HG02885 (cell line): ENCODE data around the gene VSTM4.

Experiments used
- ATAC-seq: cut with Tn5 transposase; IDR thresholded peaks from one replicate; pipeline ENCODE4 v1.9.1; 2021; ENCODE audit warnings: mild to moderate bottlenecking; ENCODE audit not compliant: unreplicated experiment, poor library complexity

VSTM4 gene

DNA sequence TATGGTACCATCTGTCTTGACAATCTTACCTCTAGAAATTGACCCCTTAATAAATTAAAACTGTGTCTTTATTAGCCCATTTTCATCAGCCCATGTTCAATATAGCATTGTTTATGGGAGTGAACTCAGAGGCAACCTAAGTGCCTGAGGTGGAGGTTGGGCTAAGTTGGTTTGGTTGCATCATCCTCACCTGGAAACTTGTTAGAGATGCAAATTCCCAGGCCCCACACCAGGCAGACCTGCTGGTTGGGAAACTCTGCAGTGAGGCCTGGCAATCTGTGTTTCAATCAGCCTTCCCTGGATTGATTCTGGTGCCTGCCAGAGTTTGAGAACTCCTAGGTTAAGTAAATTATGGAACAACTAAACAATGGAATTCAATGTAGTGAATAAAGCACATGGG is 27.9 kb upstream of the VSTM4 start:
- ATAC-seq = no peak

GRCh38 chr10:49141541-49142332 is 26.4 kb upstream of the VSTM4 start:
- ATAC-seq = no peak

GRCh38 chr10:49140304-49141177 is 25.2 kb upstream of the VSTM4 start:
- ATAC-seq = no peak

DNA sequence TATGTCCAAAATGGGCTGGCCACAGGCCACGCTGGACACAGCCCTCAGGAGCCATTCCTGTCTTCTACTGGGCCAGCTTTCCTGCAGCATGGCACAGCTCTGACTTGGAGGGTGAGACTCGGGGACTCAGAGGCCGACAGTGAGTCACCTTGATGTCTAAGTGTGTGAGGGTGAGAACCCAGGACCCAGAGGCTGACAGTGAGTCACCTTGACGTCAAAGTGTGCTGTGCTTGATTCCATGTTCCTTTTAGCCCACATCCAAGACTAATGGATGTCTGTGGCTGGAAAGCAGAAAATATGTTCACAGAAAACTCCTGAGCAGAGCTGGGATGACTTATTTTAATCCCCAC is 24.5 kb upstream of the VSTM4 start:
- no peak for ATAC-seq

- ATAC-seq = no peak
Measured at GRCh38 chr10:49139028-49139845, 23.9 kb upstream of the VSTM4 start.

DNA sequence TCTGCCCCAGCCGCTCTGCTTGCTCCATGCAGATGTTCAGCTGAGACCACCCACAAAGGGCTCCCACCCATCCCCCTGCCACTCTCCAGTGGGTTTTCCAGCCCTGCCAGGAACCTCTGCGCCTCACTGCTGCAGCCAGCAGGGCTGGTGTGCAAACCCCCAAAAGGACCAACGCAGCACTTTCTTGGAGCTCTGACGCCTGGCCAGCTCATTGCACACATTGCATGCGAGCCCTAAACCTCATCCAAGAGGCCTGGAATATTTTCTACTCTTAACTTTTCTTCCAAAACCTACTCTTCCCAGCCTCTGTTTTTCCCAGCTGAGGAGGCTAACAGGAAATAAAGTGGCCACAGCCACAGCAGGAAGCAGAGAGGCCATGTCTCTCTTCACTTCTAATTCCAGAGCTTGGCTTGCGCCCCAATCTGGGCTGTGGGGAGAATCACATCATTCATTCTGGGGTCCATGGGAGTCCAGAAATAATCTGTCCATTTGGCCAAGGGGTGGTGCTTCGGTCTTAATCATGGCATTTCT is 23.1 kb upstream of the VSTM4 start:
- no peak for ATAC-seq

DNA sequence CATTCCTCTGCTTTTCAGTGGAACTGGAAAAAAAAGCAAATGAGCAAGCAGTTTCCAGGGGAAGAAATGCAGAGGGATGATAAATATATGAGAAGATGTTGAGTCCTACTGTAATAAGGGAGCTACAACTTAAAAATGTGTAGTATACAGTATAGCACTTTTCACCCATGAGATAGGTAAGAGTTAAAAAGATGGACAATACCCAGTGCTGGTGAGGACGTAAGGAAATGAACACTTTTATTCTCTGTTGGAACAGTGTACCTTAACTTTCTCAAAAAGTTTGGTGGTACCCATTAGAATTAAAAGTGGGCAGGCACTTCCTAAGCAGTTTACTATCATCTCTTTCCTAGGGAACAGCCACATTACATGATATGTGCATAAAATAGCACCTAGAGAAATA is 21.2 kb upstream of the VSTM4 start:
- no peak for ATAC-seq

- no peak for ATAC-seq
Measured at GRCh38 chr10:49135575-49136313, 20.4 kb upstream of the VSTM4 start.

- no peak for ATAC-seq
Measured at GRCh38 chr10:49134327-49134726, 19.0 kb upstream of the VSTM4 start.

DNA sequence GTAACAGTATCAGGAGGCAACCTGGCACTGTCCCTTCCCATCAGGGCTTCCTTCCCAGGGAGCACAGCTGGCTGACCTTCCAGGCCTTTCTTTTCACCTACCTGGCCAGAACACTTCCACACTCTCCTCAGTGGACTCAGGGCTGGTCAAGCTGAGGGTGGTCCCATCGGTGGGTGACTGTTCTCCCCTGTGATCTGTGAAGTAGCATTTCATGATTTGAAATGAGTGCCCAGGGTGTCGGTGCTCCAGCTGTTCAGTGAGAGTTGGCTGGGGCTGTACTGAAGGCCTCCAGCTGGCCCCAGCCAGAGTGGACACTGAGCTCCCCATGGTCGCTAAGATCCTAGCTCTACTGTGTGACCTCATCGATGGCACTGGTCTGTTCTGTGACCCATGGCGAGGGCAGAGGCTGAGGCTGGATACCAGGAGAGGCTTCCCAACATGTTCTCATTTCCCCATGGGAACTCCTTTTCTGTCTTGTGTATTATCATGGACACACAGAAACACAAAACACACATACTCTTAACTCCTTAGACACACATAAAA is 18.5 kb upstream of the VSTM4 start, which contains the start of gene FAM170B:
Gene FAM170B, minus strand, starts transcription at position 316 of the 543 bp plus-strand sequence. Its CDS starts 103 bp downstream, at position 213.
- no peak for ATAC-seq

DNA sequence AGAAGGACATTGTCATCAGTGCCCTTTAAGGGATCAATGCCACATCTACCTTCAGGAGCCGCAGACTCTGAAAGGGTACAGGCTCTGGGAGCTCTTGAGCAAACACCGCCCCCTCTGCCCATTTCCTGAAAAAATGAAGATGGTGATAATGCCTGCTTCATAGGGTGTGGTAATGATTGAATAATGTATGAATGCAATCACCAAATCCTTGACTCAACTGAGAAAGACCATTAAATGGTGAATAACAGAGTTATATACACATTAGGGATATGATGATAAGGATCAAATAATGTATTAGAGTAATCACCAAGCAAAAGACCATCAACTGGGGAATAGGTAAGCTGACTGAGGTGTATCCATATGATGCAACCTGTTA is 17.0 kb upstream of the VSTM4 start:
- no peak for ATAC-seq

DNA sequence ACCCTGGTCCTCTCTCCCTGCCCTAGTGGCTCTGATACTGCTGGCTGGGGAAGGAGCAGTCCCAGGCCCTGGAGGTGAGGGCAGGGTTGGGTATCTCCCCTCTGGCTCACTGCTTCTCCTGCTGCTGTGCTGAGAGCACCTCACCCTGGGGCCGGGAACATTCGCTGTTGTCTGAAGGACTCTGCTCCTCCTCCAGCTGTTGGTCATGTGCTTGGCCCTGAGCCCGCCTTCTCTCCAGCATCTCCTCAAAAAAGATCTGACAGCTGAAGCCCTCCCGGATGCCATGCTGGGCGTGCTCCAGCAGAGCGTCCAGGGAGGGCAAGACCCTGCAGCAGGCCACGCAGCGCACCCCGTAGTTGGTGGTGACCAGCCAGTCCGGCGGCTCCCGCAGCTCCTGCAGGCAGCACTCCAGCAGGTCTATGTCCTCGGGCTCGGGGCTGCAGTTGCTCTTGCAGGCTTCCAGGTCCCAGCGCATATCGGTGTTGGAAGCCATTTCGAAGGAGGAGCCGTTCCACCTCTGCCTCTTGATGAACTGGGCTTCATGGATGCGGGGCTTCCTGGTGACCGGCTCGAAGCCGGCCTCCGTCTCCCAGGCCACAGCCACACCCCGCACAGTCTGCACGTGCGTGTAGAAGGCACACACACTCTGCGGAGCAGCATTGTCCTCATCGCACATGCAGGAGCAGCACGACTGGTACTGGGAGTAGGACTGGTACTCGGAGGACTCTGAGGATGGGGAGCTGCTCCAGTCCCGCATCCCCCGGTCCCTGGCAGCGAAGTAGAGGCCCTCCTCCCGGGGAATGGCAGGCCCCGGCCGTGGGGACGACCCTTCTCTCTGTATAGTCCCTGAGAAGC is 16.4 kb upstream of the VSTM4 start:
- no peak for ATAC-seq

GRCh38 chr10:49129376-49129775 is 14.1 kb upstream of the VSTM4 start:
- ATAC-seq = no peak

- ATAC-seq = no peak
Measured at GRCh38 chr10:49128854-49129253, 13.5 kb upstream of the VSTM4 start.

GRCh38 chr10:49123981-49124950 is 8.9 kb upstream of the VSTM4 start:
- ATAC-seq = no peak

DNA sequence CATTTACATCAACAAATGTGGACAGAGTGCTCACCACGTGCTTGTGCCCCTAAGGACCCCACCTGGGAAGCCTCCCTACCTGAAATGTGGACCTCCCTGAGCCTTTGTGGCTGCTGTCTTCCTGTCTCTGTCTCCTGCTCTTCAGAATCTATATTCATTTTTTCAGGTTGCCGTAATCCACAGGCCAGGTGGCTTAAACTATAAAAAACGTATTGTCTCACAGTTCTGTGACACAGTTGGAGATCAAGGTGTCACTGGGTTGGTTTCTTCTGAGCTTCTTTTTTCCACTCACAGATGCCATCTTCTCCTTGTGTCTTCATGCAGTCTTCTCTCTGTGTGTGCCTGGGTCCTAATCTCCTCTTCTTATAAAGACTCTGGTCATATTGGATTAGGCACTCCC is 5.6 kb upstream of the VSTM4 start:
- ATAC-seq = no peak

- ATAC-seq = no peak
Measured at GRCh38 chr10:49119746-49120145, 4.4 kb upstream of the VSTM4 start.
